ENCODE results near the gene LRRC8B. TPM values are rescaled to one million over a fixed set of nuclear protein-coding genes. Genes with fewer than 3 reads are reported as not detected.
A peak's percentile ranks its signal among the peaks of the same experiment; 100 is the strongest.
"Not testable (repeated sequence)": the region's sequence is repeated elsewhere in the genome, so short reads cannot be mapped to it uniquely, and the experiment has no call there.

The LRRC8B gene
- total RNA-seq, 1 donor from 2014 or later: 2.5 TPM

- ATAC-seq: peak; percentile 78
- DNase-seq: peak; percentile 35
- intact Hi-C loops (cut with micrococcal nuclease): no loop called here
These were observed 91.3 kb downstream of the LRRC8B start for GRCh38 chr1:89615676-89616598.

GRCh38 chr1:89616844-89617627 lies 92.4 kb downstream of the LRRC8B start:
- intact Hi-C loops (cut with micrococcal nuclease): no loop called here
- no peak for DNase-seq
- peak; percentile 86 for ATAC-seq

- ATAC-seq (no peak), DNase-seq (no peak)
- intact Hi-C loops (cut with micrococcal nuclease): no loop called here
These were observed 96.0 kb downstream of the LRRC8B start for GRCh38 chr1:89620664-89621063.

- ATAC-seq: no peak
- intact Hi-C loops (cut with micrococcal nuclease): no loop called here
- DNase-seq: no peak
These were observed 98.3 kb downstream of the LRRC8B start for GRCh38 chr1:89622895-89623294.

- no peak for DNase-seq
- intact Hi-C loops (cut with micrococcal nuclease): no loop called here
- ATAC-seq: no peak
These were observed 99.7 kb downstream of the LRRC8B start for GRCh38 chr1:89624314-89624713.

GRCh38 chr1:89624715-89625323 lies 100.2 kb downstream of the LRRC8B start:
- ATAC-seq (no peak), DNase-seq (no peak)
- intact Hi-C loops (cut with micrococcal nuclease): no loop called here

- intact Hi-C loops (cut with micrococcal nuclease): no loop called here
These were observed 103.0 kb downstream of the LRRC8B start for GRCh38 chr1:89627596-89627962.

GRCh38 chr1:89629146-89629545 lies 104.5 kb downstream of the LRRC8B start:
- DNase-seq (no peak), ATAC-seq (no peak)
- intact Hi-C loops (cut with micrococcal nuclease): no loop called here

More at GRCh38 chr1:89627596-89627962, 103.0 kb downstream of the LRRC8B start:
- ATAC-seq: no peak
- no peak for DNase-seq

GRCh38 chr1:89629600-89629999 lies 105.0 kb downstream of the LRRC8B start:
- DNase-seq; ATAC-seq; intact Hi-C loops (cut with micrococcal nuclease): not testable (repeated sequence)

GRCh38 chr1:89630048-89630447 lies 105.4 kb downstream of the LRRC8B start:
- ATAC-seq (no peak), DNase-seq (no peak)
- intact Hi-C loops (cut with micrococcal nuclease): no loop called here

- peak; percentile 45 for DNase-seq
- intact Hi-C loops (cut with micrococcal nuclease): loop anchor here (2.0 kb wide), 1 partner anchor 131 kb away; no protein-coding TSS in a partner anchor
- peak; percentile 26 for ATAC-seq
These were observed 107.4 kb downstream of the LRRC8B start for GRCh38 chr1:89631816-89632656.

- peak; percentile 93 for DNase-seq
- ATAC-seq: peak; percentile 96
- intact Hi-C loops (cut with micrococcal nuclease): loop anchor here (2.0 kb wide), 1 partner anchor 130 kb away; no protein-coding TSS in a partner anchor
These were observed 108.1 kb downstream of the LRRC8B start, which contains the start of gene LRRC8C for GRCh38 chr1:89632657-89633247. Gene LRRC8C (plus strand): TSS chr1:89633120. CDS start chr1:89686474, 53,354 bp downstream.

GRCh38 chr1:89633248-89633799 lies 108.7 kb downstream of the LRRC8B start:
- intact Hi-C loops (cut with micrococcal nuclease): loop anchor here (2.0 kb wide), 1 partner anchor 129 kb away; no protein-coding TSS in a partner anchor
- DNase-seq: peak; percentile 78
- ATAC-seq: peak; percentile 71

GRCh38 chr1:89633800-89634625 lies 109.4 kb downstream of the LRRC8B start:
- intact Hi-C loops (cut with micrococcal nuclease): loop anchor here (2.0 kb wide), 1 partner anchor 129 kb away; no protein-coding TSS in a partner anchor
- peak; percentile 10 for ATAC-seq
- DNase-seq: peak; percentile 29

- DNase-seq: no peak
- intact Hi-C loops (cut with micrococcal nuclease): no loop called here
- no peak for ATAC-seq
These were observed 111.5 kb downstream of the LRRC8B start for GRCh38 chr1:89635825-89636815.

- DNase-seq (no peak), ATAC-seq (no peak)
- intact Hi-C loops (cut with micrococcal nuclease): no loop called here
These were observed 112.9 kb downstream of the LRRC8B start for GRCh38 chr1:89637496-89637895.
